ENCODE results near the gene MET. TPM values are rescaled to one million over a fixed set of nuclear protein-coding genes. Genes with fewer than 3 reads are reported as not detected.
A peak's percentile ranks its signal among the peaks of the same experiment; 100 is the strongest.

The MET gene
- polyA plus RNA-seq (2011; rRNA removed) (161 and 165 TPM in 2 replicates), polyA plus RNA-seq (2017; fragmentation: RNase III; extraction: RNeasy Plus Mini Kit Qiagen cat#74134 plus additional on column Dnase treatment) (65.1 to 77.9 TPM (median 72.3 TPM) in 3 replicates), polyA minus RNA-seq (2011; rRNA and poly(A)+ RNA removed) (417 and 431 TPM in 2 replicates)
- 35.2 and 44.0 TPM in 2 replicates for polyA plus RNA-seq (2012; cell fraction: cytosol; rRNA removed)
- polyA plus RNA-seq (2012; cell fraction: nucleus; rRNA removed): 33.9 and 45.5 TPM in 2 replicates

- peak; percentile 88 to 94 for DNase-seq (ENCODE audit: low read depth in 1 of 2, low spot score in 1 of 2)
- Histone ChIP-seq H3K9me3 (peaks cover 7% of the 10 kb centered on the region), H3K4me3 (peak within 1 kb of the TSS; percentile 94), H3K4me1 (peaks cover 35% of the 10 kb centered on the region), H3K4me2 (peak within 1 kb of the TSS; percentile 93), H3K27ac (peak within 1 kb of the TSS; percentile 95 to 98)
- peak; percentile 94 to 96 for ATAC-seq
- POLR2A ChIA-PET: interaction anchor here (0.5 to 4.5 kb wide), 13 partner anchors 9 to 412 kb away, joined by 3 to 24 read pairs (median 6); no protein-coding TSS in a partner anchor
- CTCF ChIA-PET: interaction anchor here (0.6 to 5.0 kb wide), 64 partner anchors 9 to 538 kb away, joined by 3 to 52 read pairs (median 4); no protein-coding TSS in a partner anchor
- WGBS (ENCODE audit: missing lambda C conversion rate): under 1% methylated on average over 28 of the region's 101 CpGs
- no peak for FAIRE-seq
- TF ChIP-seq HDAC2 (IDR thresholded peaks at IDR 0.05) (0 out of 2 replicates have a peak, but pooled peaks have one; percentile 12), NR3C1 (IDR thresholded peaks at IDR 0.05) (no peak), NPAS2 (CRISPR knock-in tag; IDR thresholded peaks at IDR 0.05; ENCODE audit: borderline replicate concordance) (peak; percentile 52; the same call in 1 of the 2 replicates), CHD2 (IDR thresholded peaks at IDR 0.05; ENCODE audit: low read length, partially characterized antibody) (no peak), RFX5 (IDR thresholded peaks at IDR 0.05) (no peak), GATA3 (IDR thresholded peaks at IDR 0.05; ENCODE audit: borderline replicate concordance) (peak; percentile 71), FOSB (CRISPR knock-in tag; IDR thresholded peaks at IDR 0.05) (no peak), BCL3 (IDR thresholded peaks at IDR 0.05) (peak; percentile 82; the same call in 2 of the 3 replicates), ELK1 (IDR thresholded peaks at IDR 0.05; ENCODE audit: low read depth, low read length) (no peak), MAFK (IDR thresholded peaks at IDR 0.05; ENCODE audit: partially characterized antibody) (no peak), HOXA7 (CRISPR knock-in tag; IDR thresholded peaks at IDR 0.05) (no peak), CBX8 (IDR thresholded peaks at IDR 0.05) (no peak), ZSCAN20 (CRISPR knock-in tag; IDR thresholded peaks at IDR 0.05) (no peak), HEYL (CRISPR knock-in tag; IDR thresholded peaks at IDR 0.05) (no peak), FOXS1 (CRISPR knock-in tag; IDR thresholded peaks at IDR 0.05) (no peak), CBX2 (IDR thresholded peaks at IDR 0.05; ENCODE audit: borderline replicate concordance, low read depth) (no peak), RAD21 (conservative IDR thresholded peaks at IDR 0.05 in 1 of 2, IDR thresholded peaks at IDR 0.05 in 1 of 2) (peak; percentile 94 to 98), PBX3 (IDR thresholded peaks at IDR 0.05) (0 out of 2 replicates have a peak, but pooled peaks have one; percentile 28), CHD4 (IDR thresholded peaks at IDR 0.05; ENCODE audit: borderline replicate concordance) (no peak), EHF (CRISPR knock-in tag; IDR thresholded peaks at IDR 0.05) (no peak), TP53 (CRISPR knock-in tag; IDR thresholded peaks at IDR 0.05) (no peak), ATOH8 (CRISPR knock-in tag; IDR thresholded peaks at IDR 0.05; ENCODE audit: low read depth) (no peak), RARB (CRISPR knock-in tag; IDR thresholded peaks at IDR 0.05) (no peak), USF2 (IDR thresholded peaks at IDR 0.05) (no peak), MYC (IDR thresholded peaks at IDR 0.05; ENCODE audit: borderline replicate concordance, low read length) (peak; percentile 97), POLR2AphosphoS2 (conservative IDR thresholded peaks at IDR 0.05; ENCODE audit: low read length) (no peak), BHLHE40 (IDR thresholded peaks at IDR 0.05; ENCODE audit: low read depth, low read length) (peak; percentile 96), FOSL2 (IDR thresholded peaks at IDR 0.05) (peak; percentile 57; the same call in 1 of the 2 replicates), FOSL2 (CRISPR knock-in tag; IDR thresholded peaks at IDR 0.05) (peak; percentile 92), TFCP2L1 (CRISPR knock-in tag; IDR thresholded peaks at IDR 0.05) (no peak), MAZ (IDR thresholded peaks at IDR 0.05; ENCODE audit: borderline replicate concordance, low read depth, low read length) (no peak), HMGXB4 (CRISPR knock-in tag; IDR thresholded peaks at IDR 0.05; ENCODE audit: borderline replicate concordance) (peak; percentile 26; the same call in 1 of the 2 replicates)
Observed at GRCh38 chr7:116671681-116672595, at the start of gene MET. Gene MET, plus strand, starts transcription at chr7:116672196. Its CDS starts 26,889 bp downstream, at chr7:116699085.

Measured in A549 (cell line).